ENCODE measurements around the gene IFNA1. TPM values are rescaled to one million over a fixed set of nuclear protein-coding genes. Genes with fewer than 3 reads are reported as not detected.
A peak's percentile ranks its signal among the peaks of the same experiment; 100 is the strongest.

Gene IFNA1
- not detected for polyA plus RNA-seq (2012; ENCODE audit: low read depth, missing spikeins)

- no peak for TF ChIP-seq POU2F2 (IDR thresholded peaks at IDR 0.05; ENCODE audit: low read depth, low read length)
- TF ChIP-seq PAX5 (IDR thresholded peaks at IDR 0.05; ENCODE audit: insufficient read depth, low read length, severe bottlenecking) = no peak
- TF ChIP-seq POLR2A (IDR thresholded peaks at IDR 0.05; ENCODE audit: low read depth, low read length) = no peak
- no peak for TF ChIP-seq SPI1 (IDR thresholded peaks at IDR 0.05; ENCODE audit: low read depth, low read length)
- no peak for TF ChIP-seq POLR2AphosphoS5 (IDR thresholded peaks at IDR 0.05; ENCODE audit: low read depth, low read length)
- no peak for TF ChIP-seq TAF1 (IDR thresholded peaks at IDR 0.05; ENCODE audit: low read depth, low read length)
- FAIRE-seq (no peak), DNase-seq (ENCODE audit: insufficient read length, low spot score) (no peak)
These were observed at the start of gene IFNA1 for GRCh38 chr9:21440139-21440538. Gene IFNA1, plus strand, starts transcription at chr9:21440439. Its CDS starts 69 bp downstream, at chr9:21440508.

GRCh38 chr9:21392270-21392669, 48.0 kb upstream of the IFNA1 start:
- DNase-seq (ENCODE audit: insufficient read length, low spot score) (no peak), FAIRE-seq (peak; percentile 93)
- TF ChIP-seq POLR2AphosphoS5 (IDR thresholded peaks at IDR 0.05; ENCODE audit: low read depth, low read length) = no peak
- TF ChIP-seq POLR2A (IDR thresholded peaks at IDR 0.05; ENCODE audit: low read depth, low read length) = no peak
- TF ChIP-seq PAX5 (IDR thresholded peaks at IDR 0.05; ENCODE audit: insufficient read depth, low read length, severe bottlenecking) = no peak
- TF ChIP-seq SPI1 (IDR thresholded peaks at IDR 0.05; ENCODE audit: low read depth, low read length) = no peak
- TF ChIP-seq TAF1 (IDR thresholded peaks at IDR 0.05; ENCODE audit: low read depth, low read length) = no peak
- no peak for TF ChIP-seq POU2F2 (IDR thresholded peaks at IDR 0.05; ENCODE audit: low read depth, low read length)

GRCh38 chr9:21395778-21396717, 44.2 kb upstream of the IFNA1 start:
- TF ChIP-seq PAX5 (IDR thresholded peaks at IDR 0.05; ENCODE audit: insufficient read depth, low read length, severe bottlenecking) (no peak), POU2F2 (IDR thresholded peaks at IDR 0.05; ENCODE audit: low read depth, low read length) (no peak), SPI1 (IDR thresholded peaks at IDR 0.05; ENCODE audit: low read depth, low read length) (no peak), TAF1 (IDR thresholded peaks at IDR 0.05; ENCODE audit: low read depth, low read length) (no peak), POLR2AphosphoS5 (IDR thresholded peaks at IDR 0.05; ENCODE audit: low read depth, low read length) (no peak), POLR2A (IDR thresholded peaks at IDR 0.05; ENCODE audit: low read depth, low read length) (no peak)
- peak; percentile 97 for FAIRE-seq
- DNase-seq (ENCODE audit: insufficient read length, low spot score) = peak; percentile 16

- DNase-seq (ENCODE audit: insufficient read length, low spot score) = no peak
- no peak for FAIRE-seq
- TF ChIP-seq TAF1 (IDR thresholded peaks at IDR 0.05; ENCODE audit: low read depth, low read length) (no peak), POLR2AphosphoS5 (IDR thresholded peaks at IDR 0.05; ENCODE audit: low read depth, low read length) (no peak), PAX5 (IDR thresholded peaks at IDR 0.05; ENCODE audit: insufficient read depth, low read length, severe bottlenecking) (no peak), POLR2A (IDR thresholded peaks at IDR 0.05; ENCODE audit: low read depth, low read length) (no peak), POU2F2 (IDR thresholded peaks at IDR 0.05; ENCODE audit: low read depth, low read length) (no peak), SPI1 (IDR thresholded peaks at IDR 0.05; ENCODE audit: low read depth, low read length) (no peak)
These were observed 41.2 kb upstream of the IFNA1 start for GRCh38 chr9:21398955-21399489.

GRCh38 chr9:21399956-21400355, 40.3 kb upstream of the IFNA1 start:
- peak; percentile 28; the same call in 1 of the 2 replicates for TF ChIP-seq SPI1 (IDR thresholded peaks at IDR 0.05; ENCODE audit: low read depth, low read length)
- no peak for TF ChIP-seq TAF1 (IDR thresholded peaks at IDR 0.05; ENCODE audit: low read depth, low read length)
- TF ChIP-seq POU2F2 (IDR thresholded peaks at IDR 0.05; ENCODE audit: low read depth, low read length) = no peak
- TF ChIP-seq POLR2AphosphoS5 (IDR thresholded peaks at IDR 0.05; ENCODE audit: low read depth, low read length) = no peak
- FAIRE-seq (peak; percentile 43), DNase-seq (ENCODE audit: insufficient read length, low spot score) (no peak)

GRCh38 chr9:21402386-21403251, 37.6 kb upstream of the IFNA1 start:
- peak; percentile 21 for DNase-seq (ENCODE audit: insufficient read length, low spot score)
- TF ChIP-seq POLR2A (IDR thresholded peaks at IDR 0.05; ENCODE audit: low read depth, low read length) = no peak
- no peak for TF ChIP-seq PAX5 (IDR thresholded peaks at IDR 0.05; ENCODE audit: insufficient read depth, low read length, severe bottlenecking)
- TF ChIP-seq TAF1 (IDR thresholded peaks at IDR 0.05; ENCODE audit: low read depth, low read length) = no peak
- TF ChIP-seq POLR2AphosphoS5 (IDR thresholded peaks at IDR 0.05; ENCODE audit: low read depth, low read length) = no peak
- TF ChIP-seq SPI1 (IDR thresholded peaks at IDR 0.05; ENCODE audit: low read depth, low read length) = no peak
- no peak for TF ChIP-seq POU2F2 (IDR thresholded peaks at IDR 0.05; ENCODE audit: low read depth, low read length)
- FAIRE-seq = peak; percentile 86

GRCh38 chr9:21404146-21404545, 36.1 kb upstream of the IFNA1 start:
- FAIRE-seq (peak; percentile 9), DNase-seq (ENCODE audit: insufficient read length, low spot score) (no peak)
- TF ChIP-seq POLR2A (IDR thresholded peaks at IDR 0.05; ENCODE audit: low read depth, low read length) (no peak), SPI1 (IDR thresholded peaks at IDR 0.05; ENCODE audit: low read depth, low read length) (no peak), PAX5 (IDR thresholded peaks at IDR 0.05; ENCODE audit: insufficient read depth, low read length, severe bottlenecking) (no peak), TAF1 (IDR thresholded peaks at IDR 0.05; ENCODE audit: low read depth, low read length) (no peak), POU2F2 (IDR thresholded peaks at IDR 0.05; ENCODE audit: low read depth, low read length) (no peak), POLR2AphosphoS5 (IDR thresholded peaks at IDR 0.05; ENCODE audit: low read depth, low read length) (no peak)

- FAIRE-seq (peak; percentile 33), DNase-seq (ENCODE audit: insufficient read length, low spot score) (no peak)
- no peak for TF ChIP-seq POU2F2 (IDR thresholded peaks at IDR 0.05; ENCODE audit: low read depth, low read length)
- no peak for TF ChIP-seq POLR2A (IDR thresholded peaks at IDR 0.05; ENCODE audit: low read depth, low read length)
- TF ChIP-seq SPI1 (IDR thresholded peaks at IDR 0.05; ENCODE audit: low read depth, low read length) = no peak
- no peak for TF ChIP-seq POLR2AphosphoS5 (IDR thresholded peaks at IDR 0.05; ENCODE audit: low read depth, low read length)
- no peak for TF ChIP-seq TAF1 (IDR thresholded peaks at IDR 0.05; ENCODE audit: low read depth, low read length)
- TF ChIP-seq PAX5 (IDR thresholded peaks at IDR 0.05; ENCODE audit: insufficient read depth, low read length, severe bottlenecking) = no peak
These were observed 31.4 kb upstream of the IFNA1 start, which contains the start of gene IFNA8 for GRCh38 chr9:21408817-21409216. Gene IFNA8, plus strand, starts transcription at chr9:21409117. Its CDS starts 60 bp downstream, at chr9:21409177.

Measured in GM12891 (cell line).